SKM-1 (cell line): ENCODE data around the gene CLCN6.
A peak's percentile ranks its signal among the peaks of the same experiment; 100 is the strongest.
"Not testable (repeated sequence)": the region's sequence is repeated elsewhere in the genome, so short reads cannot be mapped to it uniquely, and the experiment has no call there.

Experiments
- DNase-seq: peaks from one replicate; lab custom pipeline; 2025; ENCODE audit not compliant: unreplicated experiment; lab: John Stamatoyannopoulos, UW

Gene CLCN6

GRCh38 chr1:11793819-11794218 lies 12.2 kb upstream of the CLCN6 start:
- no peak for DNase-seq

- no peak for DNase-seq
These were observed 11.3 kb upstream of the CLCN6 start for GRCh38 chr1:11794446-11795237.

- DNase-seq = no peak
These were observed 10.6 kb upstream of the CLCN6 start for GRCh38 chr1:11795238-11795890.

- DNase-seq = no peak
These were observed 9.8 kb upstream of the CLCN6 start for GRCh38 chr1:11796036-11796828.

GRCh38 chr1:11797525-11798216 lies 8.3 kb upstream of the CLCN6 start:
- DNase-seq = no peak

GRCh38 chr1:11799099-11799498 lies 6.9 kb upstream of the CLCN6 start:
- no peak for DNase-seq

GRCh38 chr1:11799896-11800295 lies 6.1 kb upstream of the CLCN6 start:
- DNase-seq = no peak

GRCh38 chr1:11800391-11800755 lies 5.6 kb upstream of the CLCN6 start:
- DNase-seq = no peak

GRCh38 chr1:11800756-11801433 lies 5.1 kb upstream of the CLCN6 start:
- no peak for DNase-seq

GRCh38 chr1:11802616-11802972 lies 3.4 kb upstream of the CLCN6 start:
- DNase-seq = no peak

GRCh38 chr1:11802973-11803885 lies 2.8 kb upstream of the CLCN6 start:
- DNase-seq = no peak

GRCh38 chr1:11803924-11804665 lies 1.9 kb upstream of the CLCN6 start:
- not testable (repeated sequence) for DNase-seq

GRCh38 chr1:11804666-11805421 lies 1.1 kb upstream of the CLCN6 start:
- DNase-seq = no peak

GRCh38 chr1:11806307-11806936 lies 431 bp downstream of the CLCN6 start:
- peak; percentile 48 for DNase-seq

GRCh38 chr1:11807133-11807532 lies 1.1 kb downstream of the CLCN6 start:
- no peak for DNase-seq

GRCh38 chr1:11813021-11813420 lies 7.0 kb downstream of the CLCN6 start:
- DNase-seq = no peak

- DNase-seq = no peak
These were observed 11.2 kb downstream of the CLCN6 start for GRCh38 chr1:11817192-11817591.

GRCh38 chr1:11822091-11822490 lies 16.1 kb downstream of the CLCN6 start:
- no peak for DNase-seq
